ENCODE measurements around the gene TRPM7.
A peak's percentile ranks its signal among the peaks of the same experiment; 100 is the strongest.
"Not testable (repeated sequence)": the region's sequence is repeated elsewhere in the genome, so short reads cannot be mapped to it uniquely, and the experiment has no call there.

The TRPM7 gene

DNA sequence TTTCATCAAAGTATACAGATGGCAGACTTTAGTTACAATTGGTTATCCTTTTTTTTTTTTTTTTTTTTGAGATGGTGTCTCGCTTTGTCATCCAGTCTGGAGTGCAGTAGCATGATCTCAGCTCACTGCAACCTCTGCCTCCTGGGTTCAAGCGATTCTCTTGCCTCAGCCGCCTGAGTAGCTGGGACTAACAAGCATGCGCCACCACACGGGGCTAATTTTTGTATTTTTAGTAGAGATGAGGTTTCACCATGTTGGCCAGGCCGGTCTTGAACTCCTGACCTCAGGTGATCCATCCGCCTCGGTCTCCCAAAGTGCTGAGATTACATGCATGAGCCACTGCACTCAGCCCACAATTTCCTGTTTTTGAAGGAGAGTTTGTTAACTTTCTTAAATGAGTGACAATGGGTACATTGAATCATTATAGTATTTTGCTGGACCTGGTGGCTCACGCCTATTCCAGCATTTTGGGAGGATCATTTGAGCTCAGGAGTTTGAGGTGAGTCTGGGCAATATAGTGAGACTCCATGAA, 8.1 kb upstream of the TRPM7 start:
- H3K4me1 ChIP-seq (ENCODE audit: control insufficient read depth, insufficient read depth, low read length); H3K9ac ChIP-seq (ENCODE audit: low read length); H3K27me3 ChIP-seq (ENCODE audit: control insufficient read depth, insufficient read depth, low read length); H3K4me3 ChIP-seq (ENCODE audit: low read length); H3K36me3 ChIP-seq (ENCODE audit: control insufficient read depth, insufficient read depth, low read length); H3K9me3 ChIP-seq (ENCODE audit: control insufficient read depth, low read length): not testable (repeated sequence)

DNA sequence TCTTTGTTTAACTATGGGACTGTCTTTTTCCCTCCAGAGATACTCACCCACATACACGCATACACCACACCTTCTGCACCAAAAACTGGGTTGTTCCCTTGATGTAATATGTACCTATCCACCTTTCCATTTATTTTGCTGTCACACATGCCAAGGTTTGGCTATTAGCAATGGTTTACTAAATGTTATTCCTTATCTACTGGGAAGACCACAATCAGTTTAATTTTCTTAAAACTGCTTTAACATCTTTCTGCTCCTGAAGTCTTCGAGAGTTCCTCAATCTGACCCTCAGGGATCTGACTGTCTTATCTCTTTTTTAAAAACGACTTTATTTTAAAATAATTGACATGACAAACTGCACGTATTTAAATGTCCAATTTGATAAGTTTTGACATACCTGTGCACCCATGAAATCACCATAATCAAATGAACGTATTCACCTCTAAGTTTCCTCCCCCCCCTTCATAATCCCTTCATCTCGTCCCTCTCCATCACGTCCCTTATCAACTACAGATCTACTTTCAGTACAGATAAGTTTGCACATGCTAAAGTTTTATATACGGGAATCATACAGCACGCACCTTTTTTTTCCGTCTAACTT, 805 bp upstream of the TRPM7 start:
- Histone ChIP-seq H3K27me3 (ENCODE audit: control insufficient read depth, insufficient read depth, low read length) (no peaks in the 10 kb centered on the region), H3K36me3 (ENCODE audit: control insufficient read depth, insufficient read depth, low read length) (no peaks in the 10 kb centered on the region), H3K4me1 (ENCODE audit: control insufficient read depth, insufficient read depth, low read length) (peaks cover 7% of the 10 kb centered on the region), H3K9me3 (ENCODE audit: control insufficient read depth, low read length) (no peaks in the 10 kb centered on the region), H3K4me3 (ENCODE audit: low read length) (peak overlapping the region; percentile 98), H3K9ac (ENCODE audit: low read length) (peak overlapping the region; percentile 98)

DNA sequence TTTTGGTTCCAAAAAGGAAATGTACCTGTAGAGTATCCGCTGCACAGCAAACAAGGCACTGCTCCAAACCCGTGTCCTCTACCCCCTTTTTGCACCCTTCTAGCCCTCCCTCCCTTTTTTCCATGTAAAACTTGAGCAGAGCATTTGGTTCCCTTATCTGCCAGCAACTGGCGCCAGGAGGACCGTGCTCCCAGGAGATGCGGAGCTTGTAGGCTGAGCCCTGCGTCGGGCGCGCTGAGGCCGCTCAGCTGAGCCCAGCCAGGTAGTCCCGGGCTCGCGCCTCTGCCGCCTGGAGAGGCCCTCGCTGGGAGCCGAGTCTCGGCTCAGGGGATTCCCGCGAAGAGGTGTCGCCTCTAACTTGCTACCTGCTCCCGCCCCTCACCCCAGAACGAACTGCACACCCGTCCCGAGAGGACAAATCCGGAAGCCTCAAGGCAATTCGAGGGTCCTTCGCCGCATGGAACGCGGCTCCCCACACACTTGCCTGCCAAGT, 575 bp downstream of the TRPM7 start:
- Histone ChIP-seq H3K9ac (ENCODE audit: low read length) (peak overlapping the region; percentile 98), H3K9me3 (ENCODE audit: control insufficient read depth, low read length) (no peaks in the 10 kb centered on the region), H3K4me3 (ENCODE audit: low read length) (peak overlapping the region; percentile 98), H3K27me3 (ENCODE audit: control insufficient read depth, insufficient read depth, low read length) (no peaks in the 10 kb centered on the region), H3K4me1 (ENCODE audit: control insufficient read depth, insufficient read depth, low read length) (peaks cover 7% of the 10 kb centered on the region), H3K36me3 (ENCODE audit: control insufficient read depth, insufficient read depth, low read length) (no peaks in the 10 kb centered on the region)

DNA sequence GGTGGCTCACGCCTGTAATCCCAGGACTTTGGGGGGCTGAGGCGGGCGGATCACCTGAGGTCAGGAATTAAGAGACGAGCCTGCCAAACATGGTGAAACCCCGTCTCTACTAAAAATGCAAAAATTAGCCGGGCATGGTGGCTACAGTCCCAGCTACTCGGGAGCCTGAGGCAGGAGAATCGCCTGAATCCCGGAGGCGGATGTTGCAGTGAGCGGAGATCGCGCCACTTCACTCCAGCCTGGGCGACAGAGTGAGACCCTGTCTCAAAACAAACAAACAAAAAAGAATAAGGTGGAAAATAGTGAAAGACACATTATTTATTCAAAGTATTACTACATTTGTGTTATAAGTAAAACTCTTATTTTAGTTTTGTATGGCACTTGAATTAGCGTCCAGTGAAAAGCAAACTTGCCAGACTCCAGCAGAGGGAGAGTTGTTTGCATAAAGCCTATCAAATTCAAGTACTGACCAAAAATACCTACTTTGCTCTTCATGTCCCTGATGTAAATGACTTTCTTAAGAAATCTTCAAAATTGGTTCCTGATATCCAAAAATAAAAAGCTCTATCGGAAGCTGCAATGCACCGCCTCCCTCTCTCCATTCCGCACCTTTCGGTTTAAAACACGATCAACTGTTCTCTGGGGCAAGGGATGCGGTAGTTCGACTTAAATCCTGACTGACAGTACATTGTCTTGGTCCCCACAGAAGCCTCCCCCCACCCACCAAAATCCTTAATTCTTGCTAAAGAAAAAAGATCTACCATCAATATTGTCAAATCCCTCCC, 1.2 kb downstream of the TRPM7 start:
- peak overlapping the region; percentile 98 for H3K4me3 ChIP-seq (ENCODE audit: low read length)
- H3K9ac ChIP-seq (ENCODE audit: low read length) = peak overlapping the region; percentile 98
- peaks cover 7% of the 10 kb centered on the region for H3K4me1 ChIP-seq (ENCODE audit: control insufficient read depth, insufficient read depth, low read length)
- no peaks in the 10 kb centered on the region for H3K9me3 ChIP-seq (ENCODE audit: control insufficient read depth, low read length)
- H3K27me3 ChIP-seq (ENCODE audit: control insufficient read depth, insufficient read depth, low read length) = no peaks in the 10 kb centered on the region
- no peaks in the 10 kb centered on the region for H3K36me3 ChIP-seq (ENCODE audit: control insufficient read depth, insufficient read depth, low read length)

DNA sequence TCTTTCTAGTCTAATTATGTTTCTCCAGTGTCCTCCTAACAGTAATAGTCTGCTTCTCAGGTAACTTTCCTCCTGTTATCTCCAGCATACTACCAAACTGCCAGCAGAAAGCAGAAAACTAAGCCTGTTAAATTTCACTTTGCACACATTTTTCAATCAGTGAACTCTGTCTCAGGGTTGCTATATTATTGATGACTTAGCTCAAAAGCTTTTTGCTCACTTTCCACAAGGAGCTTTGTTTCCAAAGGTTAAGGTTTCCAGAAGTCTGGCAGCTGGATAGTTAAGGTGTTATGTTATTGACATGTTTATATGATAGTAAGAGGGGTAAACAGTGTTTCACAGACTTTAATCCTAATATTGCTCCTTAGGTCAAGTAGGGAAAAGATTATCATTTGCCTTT, 5.1 kb downstream of the TRPM7 start:
- Histone ChIP-seq H3K9me3 (ENCODE audit: control insufficient read depth, low read length) (no peaks in the 10 kb centered on the region), H3K36me3 (ENCODE audit: control insufficient read depth, insufficient read depth, low read length) (no peaks in the 10 kb centered on the region), H3K9ac (ENCODE audit: low read length) (no peak overlapping the region), H3K27me3 (ENCODE audit: control insufficient read depth, insufficient read depth, low read length) (no peaks in the 10 kb centered on the region), H3K4me3 (ENCODE audit: low read length) (no peak overlapping the region), H3K4me1 (ENCODE audit: control insufficient read depth, insufficient read depth, low read length) (no peaks in the 10 kb centered on the region)

DNA sequence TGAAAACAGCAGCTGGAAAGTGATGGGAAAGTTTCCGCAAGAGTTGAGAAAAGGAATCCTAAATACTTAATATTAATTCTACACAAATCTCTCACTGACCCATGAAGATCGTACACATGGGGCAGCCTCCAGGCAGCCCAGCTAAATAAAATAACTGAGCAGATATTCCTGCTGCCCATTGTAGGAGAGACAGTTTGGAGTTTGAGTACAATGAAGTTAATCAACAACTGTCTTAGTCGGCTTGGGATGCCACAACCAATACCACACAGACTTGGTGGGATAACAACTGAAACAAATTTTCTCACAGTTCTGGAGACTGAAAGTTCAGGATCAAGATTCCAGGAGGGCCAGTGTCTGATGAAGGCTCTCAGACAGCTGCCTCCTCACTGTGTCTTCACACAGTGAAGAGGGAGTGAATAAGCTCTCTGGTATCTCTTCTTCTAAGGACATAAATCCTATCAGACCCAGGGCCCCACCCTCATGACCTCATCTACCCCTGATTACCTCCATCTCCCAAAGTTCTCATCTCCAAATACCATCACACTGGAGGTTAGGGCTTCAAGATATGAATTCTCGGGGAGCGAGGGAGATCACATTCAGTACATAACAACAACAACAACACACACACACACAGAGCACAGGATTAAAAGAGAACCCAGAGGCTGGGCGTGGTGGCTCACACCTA, 9.7 kb downstream of the TRPM7 start:
- no peaks in the 10 kb centered on the region for H3K9me3 ChIP-seq (ENCODE audit: control insufficient read depth, low read length)
- no peak overlapping the region for H3K9ac ChIP-seq (ENCODE audit: low read length)
- no peak overlapping the region for H3K4me3 ChIP-seq (ENCODE audit: low read length)
- no peaks in the 10 kb centered on the region for H3K36me3 ChIP-seq (ENCODE audit: control insufficient read depth, insufficient read depth, low read length)
- no peaks in the 10 kb centered on the region for H3K27me3 ChIP-seq (ENCODE audit: control insufficient read depth, insufficient read depth, low read length)
- H3K4me1 ChIP-seq (ENCODE audit: control insufficient read depth, insufficient read depth, low read length) = no peaks in the 10 kb centered on the region

DNA sequence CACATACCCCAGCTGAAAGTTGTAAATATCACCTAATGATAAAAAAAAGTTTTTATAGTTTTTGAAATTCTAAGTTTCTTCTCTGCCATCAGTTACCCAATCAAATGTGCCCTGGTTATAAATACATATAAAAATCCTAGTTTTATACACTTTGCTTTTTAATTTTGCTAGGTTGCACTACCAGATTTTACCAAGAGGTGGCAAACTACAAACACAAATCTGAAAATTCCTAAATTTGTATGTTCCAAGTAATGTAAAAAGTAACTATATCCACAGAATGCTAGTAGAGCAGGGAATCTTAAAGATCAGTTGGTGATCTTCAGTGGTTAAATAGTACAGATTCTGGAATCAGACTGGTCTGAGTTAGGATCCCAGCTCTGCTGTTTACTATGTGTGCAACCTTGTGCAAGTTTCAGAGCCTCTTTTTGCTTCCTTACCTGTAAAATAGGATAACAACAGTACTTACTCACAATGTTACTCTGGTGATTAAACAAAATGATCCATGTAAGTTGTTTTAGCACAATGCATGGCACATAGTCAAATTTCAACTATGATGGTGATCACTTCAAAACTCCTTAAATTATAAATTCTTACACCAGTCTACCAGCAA, 11.0 kb downstream of the TRPM7 start:
- no peaks in the 10 kb centered on the region for H3K4me1 ChIP-seq (ENCODE audit: control insufficient read depth, insufficient read depth, low read length)

DNA sequence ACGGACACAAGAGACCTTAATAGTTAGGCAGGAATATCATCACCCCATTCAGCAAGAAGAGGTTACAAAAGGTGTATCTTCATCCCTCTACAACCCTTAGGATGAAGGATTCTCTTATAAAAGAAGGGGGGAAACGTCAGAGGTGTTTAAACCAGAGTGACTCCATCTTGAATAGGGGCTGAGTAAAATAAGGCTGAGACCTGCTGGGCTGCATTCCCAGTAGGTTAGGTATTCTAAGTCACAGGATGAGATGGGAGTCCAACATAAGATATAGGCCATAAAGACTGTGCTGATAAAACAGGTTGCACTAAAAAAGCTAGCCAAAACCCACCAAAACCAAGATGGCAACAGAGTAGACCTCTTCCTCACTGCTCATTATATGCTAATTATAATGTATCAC, 16.5 kb downstream of the TRPM7 start:
- H3K36me3 ChIP-seq (ENCODE audit: control insufficient read depth, insufficient read depth, low read length) = no peaks in the 10 kb centered on the region
- H3K4me3 ChIP-seq (ENCODE audit: low read length) = no peak overlapping the region
- H3K9ac ChIP-seq (ENCODE audit: low read length) = no peak overlapping the region
- peaks cover 4% of the 10 kb centered on the region for H3K4me1 ChIP-seq (ENCODE audit: control insufficient read depth, insufficient read depth, low read length)
- no peaks in the 10 kb centered on the region for H3K9me3 ChIP-seq (ENCODE audit: control insufficient read depth, low read length)
- H3K27me3 ChIP-seq (ENCODE audit: control insufficient read depth, insufficient read depth, low read length) = no peaks in the 10 kb centered on the region

More for the DNA sequence above, 11.0 kb downstream of the TRPM7 start:
- no peak overlapping the region for H3K4me3 ChIP-seq (ENCODE audit: low read length)
- no peaks in the 10 kb centered on the region for H3K27me3 ChIP-seq (ENCODE audit: control insufficient read depth, insufficient read depth, low read length)
- no peaks in the 10 kb centered on the region for H3K36me3 ChIP-seq (ENCODE audit: control insufficient read depth, insufficient read depth, low read length)
- H3K9ac ChIP-seq (ENCODE audit: low read length) = no peak overlapping the region
- H3K9me3 ChIP-seq (ENCODE audit: control insufficient read depth, low read length) = no peaks in the 10 kb centered on the region

DNA sequence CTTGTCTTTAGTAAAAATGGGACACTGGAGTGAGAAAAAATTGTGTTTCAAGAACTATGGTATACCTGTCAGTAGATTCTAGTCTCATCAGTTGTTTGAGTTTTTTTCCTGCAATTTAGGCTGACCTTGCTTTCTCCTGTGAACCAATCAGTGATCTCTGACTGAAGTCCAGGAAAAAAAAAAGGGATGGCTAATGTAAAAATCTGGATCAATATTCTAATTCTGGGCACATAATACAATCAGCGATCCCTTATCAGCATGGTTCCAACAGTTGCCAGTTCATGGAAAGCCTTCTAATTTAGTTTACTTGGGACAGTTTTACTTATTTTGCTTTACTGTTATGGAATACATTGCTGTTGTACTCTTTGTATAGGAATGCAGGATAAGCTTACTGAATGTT, 17.0 kb downstream of the TRPM7 start:
- no peaks in the 10 kb centered on the region for H3K9me3 ChIP-seq (ENCODE audit: control insufficient read depth, low read length)
- H3K36me3 ChIP-seq (ENCODE audit: control insufficient read depth, insufficient read depth, low read length) = no peaks in the 10 kb centered on the region
- peaks cover 4% of the 10 kb centered on the region for H3K4me1 ChIP-seq (ENCODE audit: control insufficient read depth, insufficient read depth, low read length)
- no peak overlapping the region for H3K4me3 ChIP-seq (ENCODE audit: low read length)
- no peak overlapping the region for H3K9ac ChIP-seq (ENCODE audit: low read length)
- H3K27me3 ChIP-seq (ENCODE audit: control insufficient read depth, insufficient read depth, low read length) = no peaks in the 10 kb centered on the region

DNA sequence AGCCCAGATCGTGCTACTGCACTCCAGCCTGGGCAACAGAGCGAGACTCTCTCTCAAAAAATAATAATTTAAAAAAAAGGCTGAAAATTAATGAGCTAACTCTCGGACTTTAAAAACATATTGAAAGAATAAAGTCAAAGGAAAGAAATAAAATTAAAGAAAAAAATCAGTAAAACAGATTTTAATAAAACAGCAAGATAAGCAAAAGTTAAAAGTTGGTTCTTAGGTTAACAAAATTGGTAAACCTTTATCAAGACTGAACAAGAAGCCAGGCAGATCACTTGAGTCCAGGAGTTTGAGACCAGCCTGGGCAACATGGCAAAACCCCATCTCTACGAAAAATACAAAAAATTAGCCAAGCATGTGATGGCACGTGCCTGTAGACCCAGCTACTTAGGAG, 20.7 kb downstream of the TRPM7 start:
- Histone ChIP-seq H3K4me3 (ENCODE audit: low read length) (no peak overlapping the region), H3K9ac (ENCODE audit: low read length) (no peak overlapping the region), H3K4me1 (ENCODE audit: control insufficient read depth, insufficient read depth, low read length) (peaks cover 4% of the 10 kb centered on the region), H3K27me3 (ENCODE audit: control insufficient read depth, insufficient read depth, low read length) (no peaks in the 10 kb centered on the region), H3K9me3 (ENCODE audit: control insufficient read depth, low read length) (no peaks in the 10 kb centered on the region), H3K36me3 (ENCODE audit: control insufficient read depth, insufficient read depth, low read length) (no peaks in the 10 kb centered on the region)

DNA sequence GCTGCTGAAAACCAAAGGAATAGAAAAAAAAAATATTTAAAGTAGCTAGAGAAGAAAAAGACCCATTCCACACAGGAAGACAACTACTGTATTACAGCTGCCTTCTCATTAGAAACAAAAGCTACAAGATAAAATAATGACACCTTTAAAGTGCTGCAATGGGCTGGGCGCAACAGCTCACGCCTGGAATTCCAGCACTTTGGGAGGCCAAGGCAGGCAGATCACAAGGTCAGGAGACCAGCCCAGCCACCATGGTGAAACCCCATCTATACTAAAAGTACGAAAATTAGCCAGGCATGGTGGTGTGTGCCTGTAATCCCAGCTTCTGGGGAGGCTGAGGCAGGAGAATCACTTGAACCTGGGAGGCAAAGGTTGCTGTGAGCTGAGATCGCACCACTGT, 31.0 kb downstream of the TRPM7 start:
- Histone ChIP-seq H3K27me3 (ENCODE audit: control insufficient read depth, insufficient read depth, low read length) (no peaks in the 10 kb centered on the region), H3K4me3 (ENCODE audit: low read length) (no peak overlapping the region), H3K36me3 (ENCODE audit: control insufficient read depth, insufficient read depth, low read length) (peaks cover 4% of the 10 kb centered on the region), H3K9me3 (ENCODE audit: control insufficient read depth, low read length) (no peaks in the 10 kb centered on the region), H3K9ac (ENCODE audit: low read length) (no peak overlapping the region), H3K4me1 (ENCODE audit: control insufficient read depth, insufficient read depth, low read length) (peaks cover 13% of the 10 kb centered on the region)

Data from mucosa of stomach (tissue), 1 donor.